ENCODE measurements around the gene PLA2G2F. TPM values are rescaled to one million over a fixed set of nuclear protein-coding genes. Genes with fewer than 3 reads are reported as not detected.

PLA2G2F gene
- polyA plus RNA-seq, 1 experiment: not detected

DNA sequence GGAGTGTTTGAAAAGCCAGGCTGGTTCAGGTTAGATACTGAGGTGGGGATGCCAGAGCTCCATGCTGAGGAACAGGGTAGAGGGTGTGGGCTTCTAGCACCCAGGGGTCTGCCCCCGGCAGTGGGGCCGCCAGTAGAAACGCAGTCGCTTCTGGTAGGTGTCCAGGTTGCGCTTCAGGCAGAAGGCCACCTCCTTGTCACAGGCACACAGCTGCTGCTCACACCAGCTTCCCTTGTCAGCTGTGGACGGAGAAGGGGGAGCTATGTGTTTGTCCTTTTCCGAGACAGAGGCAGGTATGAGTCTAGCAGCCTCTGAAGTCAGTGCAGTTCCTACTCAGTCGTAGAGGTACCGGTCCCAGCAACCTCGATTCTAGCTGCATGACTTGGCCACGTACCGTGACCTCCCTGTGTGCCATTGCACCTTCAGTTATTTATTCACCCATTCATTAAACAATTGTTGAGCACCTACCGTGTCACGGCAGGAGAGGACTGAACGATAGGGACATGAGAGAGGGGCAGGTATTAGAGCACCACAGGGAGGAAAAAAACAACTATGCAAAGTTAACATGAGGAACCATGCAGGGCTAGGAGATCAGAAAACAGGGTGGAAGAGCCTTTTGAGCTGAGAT lies 25.0 kb upstream of the PLA2G2F start:
- ChIA-PET POLR2A (no interaction called here), CTCF (interaction anchor here (1.7 kb wide), 1 partner anchor 12 kb away, joined by 7 read pairs; no protein-coding TSS in a partner anchor)
- H3K27me3 ChIP-seq (ENCODE audit: control insufficient read depth, insufficient read depth, low read length): peaks cover 3% of the 10 kb centered on the region; the same call in 1 of the 2 replicates
- TF ChIP-seq, protein P1, sequence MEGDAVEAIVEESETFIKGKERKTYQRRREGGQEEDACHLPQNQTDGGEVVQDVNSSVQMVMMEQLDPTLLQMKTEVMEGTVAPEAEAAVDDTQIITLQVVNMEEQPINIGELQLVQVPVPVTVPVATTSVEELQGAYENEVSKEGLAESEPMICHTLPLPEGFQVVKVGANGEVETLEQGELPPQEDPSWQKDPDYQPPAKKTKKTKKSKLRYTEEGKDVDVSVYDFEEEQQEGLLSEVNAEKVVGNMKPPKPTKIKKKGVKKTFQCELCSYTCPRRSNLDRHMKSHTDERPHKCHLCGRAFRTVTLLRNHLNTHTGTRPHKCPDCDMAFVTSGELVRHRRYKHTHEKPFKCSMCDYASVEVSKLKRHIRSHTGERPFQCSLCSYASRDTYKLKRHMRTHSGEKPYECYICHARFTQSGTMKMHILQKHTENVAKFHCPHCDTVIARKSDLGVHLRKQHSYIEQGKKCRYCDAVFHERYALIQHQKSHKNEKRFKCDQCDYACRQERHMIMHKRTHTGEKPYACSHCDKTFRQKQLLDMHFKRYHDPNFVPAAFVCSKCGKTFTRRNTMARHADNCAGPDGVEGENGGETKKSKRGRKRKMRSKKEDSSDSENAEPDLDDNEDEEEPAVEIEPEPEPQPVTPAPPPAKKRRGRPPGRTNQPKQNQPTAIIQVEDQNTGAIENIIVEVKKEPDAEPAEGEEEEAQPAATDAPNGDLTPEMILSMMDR (IDR thresholded peaks at IDR 0.05; ENCODE audit: insufficient read depth, low read depth, low read length): no peak
- no peak overlapping the region for H3K4me3 ChIP-seq (ENCODE audit: low read depth, low read length)
- DNase-seq (ENCODE audit: low read depth): no peak
- H3K36me3 ChIP-seq (ENCODE audit: control insufficient read depth, insufficient read depth, low read length): no peaks in the 10 kb centered on the region

DNA sequence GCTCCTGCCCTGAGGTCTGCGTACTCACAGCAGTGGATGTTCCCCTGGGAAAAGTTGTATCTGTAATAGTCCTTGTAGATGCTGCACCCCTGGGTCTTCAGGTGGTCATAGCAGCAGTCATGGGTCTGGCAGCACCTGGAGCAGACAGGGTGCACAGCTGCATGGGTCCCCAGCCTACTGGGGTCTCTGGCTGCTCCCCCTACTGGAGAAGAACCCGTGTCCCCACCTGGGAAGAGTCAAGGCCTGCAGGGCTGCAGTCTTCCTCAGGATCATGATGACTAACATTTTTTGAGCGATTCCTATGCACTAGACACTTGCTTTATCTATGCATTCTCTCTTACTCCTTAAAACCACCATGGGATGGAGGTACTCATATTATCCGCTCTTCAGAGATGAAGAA lies 23.6 kb upstream of the PLA2G2F start:
- TF ChIP-seq, protein P1 (IDR thresholded peaks at IDR 0.05; ENCODE audit: insufficient read depth, low read depth, low read length): no peak
- H3K27me3 ChIP-seq (ENCODE audit: control insufficient read depth, insufficient read depth, low read length): peaks cover 3% of the 10 kb centered on the region; the same call in 1 of the 2 replicates
- ChIA-PET CTCF (interaction anchor here (1.2 kb wide), 1 partner anchor 19 kb away, joined by 3 read pairs; no protein-coding TSS in a partner anchor), POLR2A (no interaction called here)
- H3K36me3 ChIP-seq (ENCODE audit: control insufficient read depth, insufficient read depth, low read length): no peaks in the 10 kb centered on the region
- no peak for DNase-seq (ENCODE audit: low read depth)
- H3K4me3 ChIP-seq (ENCODE audit: low read depth, low read length): no peak overlapping the region

DNA sequence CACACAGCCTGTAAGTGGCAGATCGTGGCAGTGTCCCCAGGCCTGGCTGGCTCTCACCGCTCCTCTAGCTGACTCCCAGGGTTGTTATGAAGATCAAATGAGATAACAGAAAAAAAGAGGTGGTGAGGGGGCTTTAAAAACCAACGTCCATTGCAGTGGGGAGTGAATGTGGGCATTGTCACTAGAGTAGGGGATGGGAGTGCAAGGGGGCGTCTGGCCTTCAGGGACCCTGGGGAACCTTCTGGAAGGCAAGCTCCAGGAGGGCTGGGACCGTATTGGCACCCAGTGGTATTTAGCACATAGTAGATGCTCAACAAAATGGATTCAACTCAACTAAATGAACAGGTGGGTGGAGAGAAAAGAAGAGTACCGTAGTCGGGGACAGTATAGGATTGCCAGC lies 23.2 kb upstream of the PLA2G2F start:
- Histone ChIP-seq H3K36me3 (ENCODE audit: control insufficient read depth, insufficient read depth, low read length) (no peaks in the 10 kb centered on the region), H3K27me3 (ENCODE audit: control insufficient read depth, insufficient read depth, low read length) (peaks cover 3% of the 10 kb centered on the region), H3K4me3 (ENCODE audit: low read depth, low read length) (no peak overlapping the region)
- TF ChIP-seq, protein P1 (IDR thresholded peaks at IDR 0.05; ENCODE audit: insufficient read depth, low read depth, low read length): no peak
- ChIA-PET CTCF (interaction anchor here (1.2 kb wide), 1 partner anchor 19 kb away, joined by 3 read pairs; no protein-coding TSS in a partner anchor), POLR2A (no interaction called here)
- DNase-seq (ENCODE audit: low read depth): no peak

DNA sequence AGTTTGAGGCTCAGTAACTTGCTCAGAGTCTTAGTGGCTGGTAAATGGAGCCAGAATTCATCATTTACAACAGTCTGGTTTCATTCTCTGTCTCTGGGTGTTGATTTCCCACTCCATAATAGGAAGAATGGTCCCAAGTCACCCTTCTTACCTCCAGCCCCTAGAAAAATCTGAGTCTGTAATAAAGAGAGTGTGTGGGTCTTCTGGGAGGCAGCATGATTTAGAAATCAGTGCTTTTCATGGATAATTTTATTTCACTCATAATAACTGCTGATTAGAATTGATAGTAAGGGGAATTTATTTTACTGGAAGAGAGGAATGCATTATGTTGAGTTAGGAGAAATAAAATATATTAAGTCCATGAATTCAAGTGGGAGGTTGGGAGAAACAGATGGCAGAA lies 21.9 kb upstream of the PLA2G2F start:
- POLR2A ChIA-PET: no interaction called here
- Histone ChIP-seq H3K27me3 (ENCODE audit: control insufficient read depth, insufficient read depth, low read length) (peaks cover 2% of the 10 kb centered on the region), H3K4me3 (ENCODE audit: low read depth, low read length) (no peak overlapping the region), H3K36me3 (ENCODE audit: control insufficient read depth, insufficient read depth, low read length) (no peaks in the 10 kb centered on the region)
- DNase-seq (ENCODE audit: low read depth): no peak
- TF ChIP-seq, protein P1 (IDR thresholded peaks at IDR 0.05; ENCODE audit: insufficient read depth, low read depth, low read length): no peak
- CTCF ChIA-PET: interaction anchor here (0.8 kb wide), 1 partner anchor 9 kb away, joined by 3 read pairs; no protein-coding TSS in a partner anchor

DNA sequence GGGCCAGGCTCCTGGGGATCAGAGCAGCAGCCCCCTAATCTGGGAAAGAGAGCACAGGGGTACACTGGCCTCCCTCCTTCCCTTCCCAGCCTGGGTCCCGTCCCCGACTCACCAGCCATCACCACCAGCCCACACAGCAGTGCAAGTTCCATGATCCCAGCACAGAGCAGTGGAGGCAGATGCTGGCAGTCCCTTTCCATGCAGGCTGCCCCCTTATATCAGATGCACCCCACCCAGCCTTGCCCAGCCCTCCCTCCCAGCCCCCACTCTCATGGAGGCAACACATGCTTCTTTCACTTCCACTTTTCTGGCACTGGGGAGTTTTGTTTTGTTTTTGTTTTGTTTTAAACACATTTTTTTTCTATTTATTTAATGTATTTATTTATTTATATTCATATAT lies 19.8 kb upstream of the PLA2G2F start, which contains the start of gene PLA2G2D:
TSS of gene PLA2G2D (minus strand) at position 190 of the 400 bp plus-strand sequence. CDS start at position 152, 38 bp downstream.
- no peak within 1 kb of the TSS for H3K4me3 ChIP-seq (ENCODE audit: low read depth, low read length)
- CTCF ChIA-PET: interaction anchor here (0.7 kb wide), 1 partner anchor 379 kb away, joined by 3 read pairs; no protein-coding TSS in a partner anchor
- no peak for DNase-seq (ENCODE audit: low read depth)
- TF ChIP-seq, protein P1 (IDR thresholded peaks at IDR 0.05; ENCODE audit: insufficient read depth, low read depth, low read length): no peak
- H3K27me3 ChIP-seq (ENCODE audit: control insufficient read depth, insufficient read depth, low read length): no peaks in the 10 kb centered on the region; the same call in none of the 2 replicates
- no peaks in the 10 kb centered on the region for H3K36me3 ChIP-seq (ENCODE audit: control insufficient read depth, insufficient read depth, low read length)
- POLR2A ChIA-PET: no interaction called here

All from BJ (cell line).